ENCODE results near the gene EPS15.

DNA sequence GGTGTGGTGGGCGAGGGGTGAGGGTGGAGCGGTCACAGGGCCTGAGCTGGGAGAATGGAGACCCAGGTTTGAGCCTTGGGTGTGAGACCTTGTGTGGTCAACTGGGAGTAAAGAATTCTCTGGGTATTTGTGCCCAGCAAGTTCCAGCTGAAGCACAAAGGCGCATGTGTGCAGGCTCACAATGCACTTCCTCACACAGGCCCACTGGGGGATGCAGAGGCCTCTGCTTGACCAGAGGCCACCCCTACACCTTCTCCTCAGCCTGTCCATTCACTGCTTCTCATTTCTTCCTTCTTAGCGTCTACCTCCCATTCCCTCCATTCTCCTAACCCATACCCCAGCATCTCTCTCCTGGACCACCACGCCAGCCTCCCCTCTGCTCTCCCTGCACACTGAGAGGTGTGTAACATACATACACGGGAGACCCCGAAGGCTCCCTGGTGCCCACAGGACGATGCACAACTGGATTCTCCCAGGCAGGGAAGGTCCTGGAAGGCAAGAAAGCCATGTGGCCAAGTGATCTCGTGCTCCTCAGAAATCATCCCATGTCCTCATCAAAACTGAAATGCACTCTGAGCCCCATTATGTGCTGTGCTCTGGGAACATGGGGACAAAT lies 176.4 kb downstream of the EPS15 start:
- TF ChIP-seq SP1 (IDR thresholded peaks at IDR 0.05) = no peak
- TF ChIP-seq BHLHE40 (IDR thresholded peaks at IDR 0.05; ENCODE audit: borderline replicate concordance) = no peak

Measured in HEK293T (cell line).